PFSK-1 (cell line): Measurements from ENCODE around the gene ATL1.

Source experiments
- FOXP2 ChIP-seq: optimal IDR thresholded peaks from 2 replicates; pipeline ENCODE3; 2011; ENCODE audit warnings: borderline replicate concordance, control low read depth, inconsistent platforms; ENCODE audit not compliant: insufficient read depth; ENCODE audit errors: extremely low read length, extremely low read depth
- POLR2AphosphoS5 ChIP-seq: IDR thresholded peaks from 2 replicates; pipeline ENCODE4 v1.6.1; 2012; ENCODE audit warnings: low read depth, mild to moderate bottlenecking, control low read depth, low read length, moderate library complexity
- SIN3A ChIP-seq: IDR thresholded peaks from 2 replicates; pipeline ENCODE4 v1.6.1; 2012; ENCODE audit warnings: mild to moderate bottlenecking, low read length, moderate library complexity, borderline replicate concordance; ENCODE audit not compliant: insufficient read depth
- TAF1 ChIP-seq: IDR thresholded peaks from 2 replicates; pipeline ENCODE4 v1.6.1; 2012; ENCODE audit warnings: low read length, control low read depth, borderline replicate concordance; ENCODE audit not compliant: insufficient read depth
- TF ChIP-seq, protein P1 (sequence below), 2 experiments: IDR thresholded peaks; 2 replicates each; pipeline versions ENCODE4 v1.6.1 to v1.8.0; 2011 to 2012; ENCODE audit warnings: low read depth in 2 of 2, low read length in 2 of 2, control low read depth in 1 of 2, inconsistent platforms in 1 of 2, mild to moderate bottlenecking in 1 of 2, moderate library complexity in 1 of 2; ENCODE audit not compliant: insufficient read depth in 1 of 2

The ATL1 gene

DNA sequence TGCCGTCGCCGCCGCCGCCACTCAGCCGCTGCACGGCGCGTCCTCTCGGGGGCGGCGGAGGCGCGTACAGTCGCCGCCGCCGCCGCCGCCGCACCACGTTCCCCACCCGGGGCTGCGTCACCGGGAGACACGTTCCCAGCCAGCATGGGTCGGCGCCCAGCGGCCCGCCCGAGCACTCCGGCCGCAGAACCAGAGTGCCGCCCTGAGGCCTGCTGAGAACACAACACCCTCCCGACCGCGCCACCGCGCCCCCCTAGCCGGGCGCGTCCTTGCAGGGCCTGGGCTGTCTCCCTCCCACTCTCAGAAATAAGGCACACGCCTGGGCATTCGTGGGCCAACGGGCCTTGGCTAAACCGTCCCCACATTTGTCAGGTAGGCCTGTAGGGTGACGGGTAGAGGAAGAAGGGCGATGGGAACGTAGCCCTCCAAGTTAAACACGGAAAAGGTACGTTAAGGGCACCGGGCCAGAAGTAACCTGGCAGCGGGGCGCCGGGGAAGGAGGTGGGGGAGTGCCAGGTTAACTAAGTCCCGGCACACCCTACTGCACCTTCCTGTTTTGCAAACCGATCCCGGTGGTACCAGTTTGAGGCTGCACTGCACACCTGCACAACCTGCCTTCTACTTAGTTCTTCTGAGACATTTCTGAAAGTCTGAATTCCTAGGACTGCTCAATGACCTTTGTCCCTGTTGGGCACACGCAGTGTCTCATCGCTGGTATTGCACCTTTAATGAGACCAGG lies 27.3 kb upstream of the ATL1 start, which contains the start of gene MAP4K5:
MAP4K5 (minus strand) TSS at position 68 of the 739 bp plus-strand sequence. CDS start 520 bp downstream, outside the sequence.
- TF ChIP-seq POLR2AphosphoS5 (no peak), FOXP2 (peak; percentile 97)

DNA sequence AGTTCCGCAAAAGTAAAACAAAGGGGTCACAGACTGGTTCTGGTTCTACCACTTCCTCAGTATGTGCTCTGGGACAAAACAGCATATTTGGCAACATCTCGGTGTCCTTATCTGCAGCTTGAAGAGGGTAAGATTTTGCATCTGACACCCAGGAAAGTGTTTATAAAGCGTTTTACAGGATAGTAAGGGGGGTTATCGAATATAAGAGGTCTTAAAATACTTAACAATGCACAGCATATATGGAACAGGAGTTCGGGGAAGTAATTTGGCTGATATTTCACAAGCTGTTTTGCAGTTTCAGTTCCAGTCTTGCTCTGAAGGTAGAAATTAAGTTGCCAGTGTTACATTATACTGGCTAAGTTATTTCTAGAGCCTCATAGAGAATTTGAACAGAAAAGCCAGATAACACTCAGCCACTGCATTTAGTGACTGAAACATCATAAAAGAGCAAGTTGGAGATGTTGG lies 26.7 kb upstream of the ATL1 start:
- TF ChIP-seq SIN3A (no peak), FOXP2 (no peak), POLR2AphosphoS5 (no peak), TAF1 (no peak)
- TF ChIP-seq, protein P1, sequence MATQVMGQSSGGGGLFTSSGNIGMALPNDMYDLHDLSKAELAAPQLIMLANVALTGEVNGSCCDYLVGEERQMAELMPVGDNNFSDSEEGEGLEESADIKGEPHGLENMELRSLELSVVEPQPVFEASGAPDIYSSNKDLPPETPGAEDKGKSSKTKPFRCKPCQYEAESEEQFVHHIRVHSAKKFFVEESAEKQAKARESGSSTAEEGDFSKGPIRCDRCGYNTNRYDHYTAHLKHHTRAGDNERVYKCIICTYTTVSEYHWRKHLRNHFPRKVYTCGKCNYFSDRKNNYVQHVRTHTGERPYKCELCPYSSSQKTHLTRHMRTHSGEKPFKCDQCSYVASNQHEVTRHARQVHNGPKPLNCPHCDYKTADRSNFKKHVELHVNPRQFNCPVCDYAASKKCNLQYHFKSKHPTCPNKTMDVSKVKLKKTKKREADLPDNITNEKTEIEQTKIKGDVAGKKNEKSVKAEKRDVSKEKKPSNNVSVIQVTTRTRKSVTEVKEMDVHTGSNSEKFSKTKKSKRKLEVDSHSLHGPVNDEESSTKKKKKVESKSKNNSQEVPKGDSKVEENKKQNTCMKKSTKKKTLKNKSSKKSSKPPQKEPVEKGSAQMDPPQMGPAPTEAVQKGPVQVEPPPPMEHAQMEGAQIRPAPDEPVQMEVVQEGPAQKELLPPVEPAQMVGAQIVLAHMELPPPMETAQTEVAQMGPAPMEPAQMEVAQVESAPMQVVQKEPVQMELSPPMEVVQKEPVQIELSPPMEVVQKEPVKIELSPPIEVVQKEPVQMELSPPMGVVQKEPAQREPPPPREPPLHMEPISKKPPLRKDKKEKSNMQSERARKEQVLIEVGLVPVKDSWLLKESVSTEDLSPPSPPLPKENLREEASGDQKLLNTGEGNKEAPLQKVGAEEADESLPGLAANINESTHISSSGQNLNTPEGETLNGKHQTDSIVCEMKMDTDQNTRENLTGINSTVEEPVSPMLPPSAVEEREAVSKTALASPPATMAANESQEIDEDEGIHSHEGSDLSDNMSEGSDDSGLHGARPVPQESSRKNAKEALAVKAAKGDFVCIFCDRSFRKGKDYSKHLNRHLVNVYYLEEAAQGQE (IDR thresholded peaks at IDR 0.05; ENCODE audit: insufficient read depth in 1 of 2, low read depth in 2 of 2, low read length in 2 of 2), result no peak

DNA sequence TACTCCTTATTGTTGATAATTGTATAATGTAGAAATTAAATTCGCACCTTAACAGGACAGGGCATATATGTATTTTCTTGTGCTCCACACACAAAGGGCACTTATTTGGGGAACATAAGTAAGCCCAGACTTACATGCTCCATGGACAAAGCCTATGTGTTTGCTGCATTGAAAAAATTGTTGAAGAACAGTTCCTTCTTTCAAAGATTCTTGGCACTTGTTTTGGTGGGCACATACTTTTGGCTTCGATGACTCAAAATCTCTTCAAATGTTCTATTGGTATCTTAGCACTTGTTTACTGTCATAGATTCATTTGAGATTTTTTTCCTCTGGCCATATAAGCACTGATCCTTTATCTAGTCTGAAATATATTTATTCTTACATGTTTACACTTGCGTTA lies 26.1 kb upstream of the ATL1 start:
- TF ChIP-seq SIN3A, result no peak
- TF ChIP-seq, protein P1 (IDR thresholded peaks at IDR 0.05; ENCODE audit: insufficient read depth in 1 of 2, low read depth in 2 of 2, low read length in 2 of 2), result no peak
- TF ChIP-seq FOXP2, result no peak
- TF ChIP-seq POLR2AphosphoS5, result no peak

DNA sequence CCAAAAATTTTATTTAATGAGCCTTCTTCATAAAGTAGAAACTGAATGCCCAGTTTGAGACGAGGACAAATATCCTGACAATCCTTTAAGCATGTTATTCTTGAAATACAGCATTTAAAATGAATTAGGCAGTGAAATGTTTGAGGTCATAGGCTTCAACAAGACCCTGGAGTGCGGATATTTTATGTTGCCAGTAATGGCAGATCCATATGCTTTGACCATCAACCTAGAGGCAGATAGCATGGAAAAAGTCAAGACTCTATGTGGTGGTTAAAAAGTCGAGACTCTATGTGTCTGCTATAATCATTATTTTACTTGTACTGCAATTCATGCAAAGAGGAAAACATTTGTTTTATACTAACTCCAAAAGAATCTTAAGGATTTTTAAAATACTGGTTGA lies 25.5 kb upstream of the ATL1 start:
- TF ChIP-seq, protein P1 (IDR thresholded peaks at IDR 0.05; ENCODE audit: insufficient read depth in 1 of 2, low read depth in 2 of 2, low read length in 2 of 2), result no peak
- no peak for TF ChIP-seq POLR2AphosphoS5
- TF ChIP-seq TAF1, result no peak
- no peak for TF ChIP-seq SIN3A
- TF ChIP-seq FOXP2, result no peak

DNA sequence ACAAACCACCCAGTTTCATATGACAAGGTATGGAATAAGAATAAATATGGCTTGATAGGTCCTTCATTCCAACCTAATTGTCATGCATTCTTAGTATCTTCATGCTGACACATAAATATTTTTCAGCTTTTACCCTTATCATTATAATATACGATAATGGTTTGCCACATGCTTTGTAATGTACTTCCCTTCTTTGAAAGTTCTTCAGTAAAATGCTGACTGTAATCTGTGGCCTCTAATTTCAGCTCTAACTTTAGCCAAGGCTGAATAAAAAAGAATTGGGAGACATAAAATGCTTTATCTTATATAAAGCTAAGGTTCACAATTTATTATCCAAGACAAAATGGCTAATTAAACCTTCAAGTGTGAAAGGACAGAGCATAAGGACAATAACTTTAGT lies 24.9 kb upstream of the ATL1 start:
- TF ChIP-seq TAF1 (no peak), FOXP2 (no peak), POLR2AphosphoS5 (no peak), SIN3A (no peak)
- TF ChIP-seq, protein P1 (IDR thresholded peaks at IDR 0.05; ENCODE audit: insufficient read depth in 1 of 2, low read depth in 2 of 2, low read length in 2 of 2), result no peak
